Keratinocyte (primary cell): ENCODE results near the gene NAPA. TPM values are rescaled to one million over a fixed set of nuclear protein-coding genes. Genes with fewer than 3 reads are reported as not detected.

Source experiments
- DNase-seq: peaks from one replicate; pipeline ENCODE4 v3.0.0-alpha.2; 2011; ENCODE audit warnings: low read depth, missing footprints, low spot score
- FAIRE-seq: peaks from 2 replicates; lab custom pipeline; 2011; peaks lifted over from hg19 to GRCh38; lab: Jason Lieb, UNC
- H2AFZ ChIP-seq: 2 replicates; pipeline ENCODE4 v1.6.0; 2012; ENCODE audit warnings: low read length, control low read depth, inconsistent platforms; ENCODE audit not compliant: control insufficient read depth
- H3K27ac ChIP-seq: 2 replicates; pipeline ENCODE4 v1.5.1; 2011; ENCODE audit warnings: low read length; ENCODE audit not compliant: control insufficient read depth, insufficient read depth
- H3K27me3 ChIP-seq: 3 replicates; pipeline ENCODE4 v1.6.0; 2011; ENCODE audit warnings: low read length; ENCODE audit not compliant: control insufficient read depth, insufficient read depth; ENCODE audit errors: extremely low read depth
- H3K36me3 ChIP-seq, 2 experiments: 2 replicates in 1 of 2; 3 replicates in 1 of 2; pipeline ENCODE4 v1.5.1; 2011; ENCODE audit warnings: low read length in 2 of 2, mild to moderate bottlenecking in 1 of 2; ENCODE audit not compliant: control insufficient read depth in 2 of 2, insufficient read depth in 2 of 2; ENCODE audit errors: extremely low read depth in 1 of 2
- H3K4me1 ChIP-seq: 3 replicates; pipeline ENCODE4 v1.5.1; 2011; ENCODE audit warnings: low read length; ENCODE audit not compliant: control insufficient read depth, insufficient read depth; ENCODE audit errors: extremely low read depth
- H3K4me2 ChIP-seq: 3 replicates; pipeline ENCODE4 v1.6.0; 2011; ENCODE audit warnings: low read depth, low read length; ENCODE audit not compliant: control insufficient read depth, insufficient read depth; ENCODE audit errors: extremely low read depth
- H3K4me3 ChIP-seq, 3 experiments: fragments of 200-600 bp in 1 of 3; sonication (generic) in 1 of 3; 2 replicates in 2 of 3; 3 replicates in 1 of 3; pipeline ENCODE4 v1.5.1; 2011 to 2016; ENCODE audit warnings: low read length in 3 of 3, mild to moderate bottlenecking in 3 of 3, control low read depth in 2 of 3, inconsistent platforms in 1 of 3, low read depth in 1 of 3, mixed read lengths in 1 of 3, mixed run types in 1 of 3, moderate library complexity in 1 of 3; ENCODE audit not compliant: control insufficient read depth in 2 of 3, insufficient read depth in 2 of 3; ENCODE audit errors: extremely low read depth in 1 of 3
- H3K79me2 ChIP-seq: 2 replicates; pipeline ENCODE4 v1.6.0; 2012; ENCODE audit warnings: low read length; ENCODE audit not compliant: control insufficient read depth, insufficient read depth
- H3K9ac ChIP-seq: 3 replicates; pipeline ENCODE4 v1.6.0; 2011; ENCODE audit warnings: low read length; ENCODE audit not compliant: control insufficient read depth, insufficient read depth; ENCODE audit errors: extremely low read depth
- H3K9me1 ChIP-seq: 3 replicates; pipeline ENCODE4 v1.6.0; 2011; ENCODE audit warnings: low read length; ENCODE audit not compliant: control insufficient read depth, insufficient read depth; ENCODE audit errors: extremely low read depth
- H3K9me3 ChIP-seq: 2 replicates; pipeline ENCODE4 v1.5.1; 2012; ENCODE audit warnings: low read depth, low read length; ENCODE audit not compliant: control insufficient read depth
- H4K20me1 ChIP-seq: 3 replicates; pipeline ENCODE4 v1.6.0; 2011; ENCODE audit warnings: low read length; ENCODE audit not compliant: control insufficient read depth, insufficient read depth; ENCODE audit errors: extremely low read depth
- EZH2 ChIP-seq: IDR thresholded peaks from one replicate; pipeline ENCODE4 v1.6.1; 2012; ENCODE audit warnings: inconsistent platforms, mild to moderate bottlenecking, low read length, moderate library complexity
- dilution Hi-C: fragments of 300-500 bp; cut with MboI; formaldehyde crosslinking; loops from one replicate; pipeline ENCODE4 v1.7.0; 2020; ENCODE audit warnings: low sequenced_read_pairs; ENCODE audit not compliant: extremely low pct_ligation_motif_present
- polyA plus RNA-seq, 5 experiments: library from polyadenylated mRNA; depleted of rRNA in 3 of 5; stranded (reverse) in 3 of 5; stranded (forward) in 1 of 5; unstranded in 1 of 5; fragments of >200 nt; gene quantifications; 1 replicate in 1 of 5; 2 replicates in 3 of 5; 3 replicates in 1 of 5; pipeline versions ENCODE4 v1.2.1 to v1.2.3, GENCODE V29; 2011 to 2012; ENCODE audit warnings: missing spikeins in 2 of 5, low read depth in 1 of 5, low replicate concordance in 1 of 5
- TF ChIP-seq, protein P1 (sequence below), 3 experiments: IDR thresholded peaks in 1 of 3; conservative IDR thresholded peaks in 1 of 3; optimal IDR thresholded peaks in 1 of 3; 2 replicates in 2 of 3; 3 replicates in 1 of 3; pipeline versions ENCODE3 to v1.5.1; 2011; ENCODE audit warnings: low read length in 3 of 3, mild to moderate bottlenecking in 3 of 3, moderate library complexity in 2 of 3, control low read depth in 1 of 3, inconsistent platforms in 1 of 3; ENCODE audit not compliant: insufficient read depth in 2 of 3; ENCODE audit errors: extremely low read depth in 1 of 3

Gene NAPA
- polyA plus RNA-seq, 1 donor (not counting 4 experiments of a cell fraction or from before 2014, with no cell fraction given): 89.0 TPM

DNA sequence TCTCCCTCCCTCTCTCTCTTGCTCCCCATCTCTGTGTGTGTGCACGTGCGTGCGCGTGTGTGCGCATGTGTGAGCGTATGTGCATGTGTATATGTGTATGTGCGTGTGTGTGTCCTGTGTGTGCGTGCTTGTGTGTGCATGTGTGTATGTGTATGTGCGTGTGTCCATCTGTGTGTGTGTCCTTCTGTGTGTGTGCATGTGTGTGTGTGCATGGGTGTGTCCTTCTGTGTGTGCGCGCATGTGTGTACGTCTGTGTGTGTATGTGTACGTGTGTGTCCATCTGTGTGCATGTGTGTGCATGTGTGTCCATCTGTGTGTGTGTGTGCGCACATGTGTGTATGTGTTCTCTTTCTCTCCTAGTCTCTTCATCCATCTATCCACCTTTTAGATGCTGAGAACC is 55.4 kb downstream of the NAPA start:
- no peak overlapping the region for H3K9ac ChIP-seq
- no peaks in the 10 kb centered on the region for H4K20me1 ChIP-seq

DNA sequence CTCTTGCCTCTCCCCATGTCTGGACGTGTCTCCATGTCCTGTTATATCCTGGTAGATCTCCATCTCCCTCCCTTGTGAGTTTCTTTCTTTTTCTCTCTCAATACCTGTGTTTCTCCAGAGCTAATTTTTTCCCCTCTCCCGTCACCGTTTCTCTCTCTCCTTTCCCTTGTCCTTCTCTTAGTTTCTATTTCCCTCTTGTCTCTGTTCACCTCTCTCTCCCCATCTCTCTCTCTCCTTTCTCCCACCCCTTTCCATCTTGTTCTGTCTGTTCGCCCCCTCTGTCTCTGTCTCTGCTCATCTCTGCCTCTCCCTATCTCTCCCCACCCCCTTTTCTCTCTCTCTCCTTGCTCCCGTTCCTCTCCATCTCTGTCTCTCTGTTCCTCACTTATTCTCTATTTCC is 56.2 kb downstream of the NAPA start:
- no peaks in the 10 kb centered on the region for H3K36me3 ChIP-seq
- H3K9me1 ChIP-seq: no peaks in the 10 kb centered on the region
- H3K4me3 ChIP-seq: no peak overlapping the region
- H3K4me2 ChIP-seq: no peak overlapping the region
- no peak overlapping the region for H2AFZ ChIP-seq
- FAIRE-seq: no peak
- H3K79me2 ChIP-seq: no peaks in the 10 kb centered on the region
- H3K9me3 ChIP-seq: peaks cover 8% of the 10 kb centered on the region
- DNase-seq: no peak
- peaks cover 39% of the 10 kb centered on the region for H3K27me3 ChIP-seq
- TF ChIP-seq EZH2: no peak
- TF ChIP-seq, protein P1, sequence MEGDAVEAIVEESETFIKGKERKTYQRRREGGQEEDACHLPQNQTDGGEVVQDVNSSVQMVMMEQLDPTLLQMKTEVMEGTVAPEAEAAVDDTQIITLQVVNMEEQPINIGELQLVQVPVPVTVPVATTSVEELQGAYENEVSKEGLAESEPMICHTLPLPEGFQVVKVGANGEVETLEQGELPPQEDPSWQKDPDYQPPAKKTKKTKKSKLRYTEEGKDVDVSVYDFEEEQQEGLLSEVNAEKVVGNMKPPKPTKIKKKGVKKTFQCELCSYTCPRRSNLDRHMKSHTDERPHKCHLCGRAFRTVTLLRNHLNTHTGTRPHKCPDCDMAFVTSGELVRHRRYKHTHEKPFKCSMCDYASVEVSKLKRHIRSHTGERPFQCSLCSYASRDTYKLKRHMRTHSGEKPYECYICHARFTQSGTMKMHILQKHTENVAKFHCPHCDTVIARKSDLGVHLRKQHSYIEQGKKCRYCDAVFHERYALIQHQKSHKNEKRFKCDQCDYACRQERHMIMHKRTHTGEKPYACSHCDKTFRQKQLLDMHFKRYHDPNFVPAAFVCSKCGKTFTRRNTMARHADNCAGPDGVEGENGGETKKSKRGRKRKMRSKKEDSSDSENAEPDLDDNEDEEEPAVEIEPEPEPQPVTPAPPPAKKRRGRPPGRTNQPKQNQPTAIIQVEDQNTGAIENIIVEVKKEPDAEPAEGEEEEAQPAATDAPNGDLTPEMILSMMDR (optimal IDR thresholded peaks at IDR 0.05 in 1 of 3, IDR thresholded peaks at IDR 0.05 in 1 of 3, conservative IDR thresholded peaks at IDR 0.05 in 1 of 3; ENCODE audit: extremely low read depth in 1 of 3, insufficient read depth in 2 of 3, low read length in 3 of 3): no peak
- H4K20me1 ChIP-seq: no peaks in the 10 kb centered on the region
- no peaks in the 10 kb centered on the region for H3K4me1 ChIP-seq
- dilution Hi-C loops: no loop called here
- H3K9ac ChIP-seq: no peak overlapping the region
- H3K27ac ChIP-seq: no peak overlapping the region

More for the DNA sequence above, 55.4 kb downstream of the NAPA start:
- no peak overlapping the region for H2AFZ ChIP-seq
- DNase-seq: no peak
- H3K4me3 ChIP-seq: no peak overlapping the region
- no peak overlapping the region for H3K27ac ChIP-seq
- peaks cover 8% of the 10 kb centered on the region for H3K9me3 ChIP-seq
- H3K9me1 ChIP-seq: no peaks in the 10 kb centered on the region
- no peak overlapping the region for H3K4me2 ChIP-seq
- H3K36me3 ChIP-seq: no peaks in the 10 kb centered on the region
- FAIRE-seq: no peak
- H3K79me2 ChIP-seq: no peaks in the 10 kb centered on the region
- H3K4me1 ChIP-seq: no peaks in the 10 kb centered on the region
- dilution Hi-C loops: no loop called here
- no peak for TF ChIP-seq EZH2
- TF ChIP-seq, protein P1 (optimal IDR thresholded peaks at IDR 0.05 in 1 of 3, IDR thresholded peaks at IDR 0.05 in 1 of 3, conservative IDR thresholded peaks at IDR 0.05 in 1 of 3; ENCODE audit: extremely low read depth in 1 of 3, insufficient read depth in 2 of 3, low read length in 3 of 3): no peak
- peaks cover 39% of the 10 kb centered on the region for H3K27me3 ChIP-seq
